OCI-LY7 (cell line): ENCODE data around the gene DGKB.

Experiments used
- EZH2phosphoT487 ChIP-seq: fragments of 200-600 bp; sonication (generic); IDR thresholded peaks from 2 replicates; pipeline ENCODE4 v1.6.1; 2018; ENCODE audit warnings: low read depth, borderline replicate concordance, mild to moderate bottlenecking, mixed run types, antibody characterized with exemption, low read length, moderate library complexity, mixed read lengths
- TF ChIP-seq, protein P1 (sequence below): fragments of 200-600 bp; sonication (generic); conservative IDR thresholded peaks from 2 replicates; pipeline ENCODE4 v1.5.1; 2014; ENCODE audit warnings: mild to moderate bottlenecking, antibody characterized with exemption, low read length, moderate library complexity, mixed read lengths

DNA sequence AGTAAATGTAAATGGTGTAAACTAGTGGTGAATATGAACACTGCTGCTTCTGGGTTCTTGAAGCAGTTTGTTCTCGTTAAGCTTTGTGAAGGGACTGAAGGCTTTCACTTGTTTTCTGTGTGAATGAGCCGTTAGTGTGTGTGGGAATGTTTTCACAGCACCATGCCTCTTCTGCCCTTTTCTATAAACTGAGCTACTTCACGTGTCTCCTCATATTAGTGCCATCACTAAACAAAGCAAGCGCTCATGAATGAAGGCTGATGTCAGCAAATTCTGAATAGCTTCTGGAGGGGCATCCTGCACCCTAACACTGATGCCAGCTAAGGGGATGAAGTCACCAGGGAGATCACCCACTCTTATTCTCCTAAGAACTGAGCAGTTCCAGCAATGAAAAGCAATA is 707.5 kb downstream of the DGKB start:
- TF ChIP-seq, protein P1, sequence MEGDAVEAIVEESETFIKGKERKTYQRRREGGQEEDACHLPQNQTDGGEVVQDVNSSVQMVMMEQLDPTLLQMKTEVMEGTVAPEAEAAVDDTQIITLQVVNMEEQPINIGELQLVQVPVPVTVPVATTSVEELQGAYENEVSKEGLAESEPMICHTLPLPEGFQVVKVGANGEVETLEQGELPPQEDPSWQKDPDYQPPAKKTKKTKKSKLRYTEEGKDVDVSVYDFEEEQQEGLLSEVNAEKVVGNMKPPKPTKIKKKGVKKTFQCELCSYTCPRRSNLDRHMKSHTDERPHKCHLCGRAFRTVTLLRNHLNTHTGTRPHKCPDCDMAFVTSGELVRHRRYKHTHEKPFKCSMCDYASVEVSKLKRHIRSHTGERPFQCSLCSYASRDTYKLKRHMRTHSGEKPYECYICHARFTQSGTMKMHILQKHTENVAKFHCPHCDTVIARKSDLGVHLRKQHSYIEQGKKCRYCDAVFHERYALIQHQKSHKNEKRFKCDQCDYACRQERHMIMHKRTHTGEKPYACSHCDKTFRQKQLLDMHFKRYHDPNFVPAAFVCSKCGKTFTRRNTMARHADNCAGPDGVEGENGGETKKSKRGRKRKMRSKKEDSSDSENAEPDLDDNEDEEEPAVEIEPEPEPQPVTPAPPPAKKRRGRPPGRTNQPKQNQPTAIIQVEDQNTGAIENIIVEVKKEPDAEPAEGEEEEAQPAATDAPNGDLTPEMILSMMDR = no peak
- no peak for TF ChIP-seq EZH2phosphoT487
